ENCODE measurements around the gene TBATA.

The TBATA gene

DNA sequence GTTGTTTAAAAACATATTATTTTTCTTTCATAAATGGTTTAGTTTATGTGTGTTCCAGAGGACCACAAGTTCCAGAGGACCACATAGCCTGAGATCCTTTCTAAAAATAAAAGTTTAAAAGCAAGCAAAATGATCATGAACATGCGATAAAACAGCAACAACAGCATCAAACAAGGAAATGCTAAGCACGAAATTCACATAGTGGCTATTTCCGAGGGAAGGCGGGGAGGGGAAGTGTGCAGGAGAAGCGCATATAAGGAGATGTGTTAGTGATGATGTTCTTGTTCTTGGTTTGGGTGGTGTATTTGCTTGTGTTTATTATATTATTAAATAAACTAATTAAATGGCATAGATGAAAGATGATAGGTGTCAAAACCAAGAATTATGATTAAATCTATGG is 1.2 kb downstream of the TBATA start:
- DNase-seq = no peak
- 93% methylated on average over 4 of the region's 5 CpGs for WGBS
- Histone ChIP-seq H2BK15ac (ENCODE audit: low read depth, poor library complexity, severe bottlenecking) (no peak overlapping the region), H3K79me1 (replicated peaks; ENCODE audit: low read length, poor library complexity, severe bottlenecking) (no peaks in the 10 kb centered on the region), H3K36me3 (ENCODE audit: control insufficient read depth in 1 of 2, insufficient read depth in 2 of 2, low read depth in 1 of 2, low read length in 2 of 2) (no peaks in the 10 kb centered on the region), H2BK120ac (ENCODE audit: low read depth, low read length) (no peak overlapping the region), H3K18ac (ENCODE audit: low read depth in 1 of 2, low read length in 2 of 2) (no peak overlapping the region), H2AK5ac (ENCODE audit: low read length, severe bottlenecking) (no peak overlapping the region), H4K8ac (ENCODE audit: low read length) (no peak overlapping the region), H3K9ac (ENCODE audit: low read length) (no peak overlapping the region), H3K27me3 (ENCODE audit: control insufficient read depth in 1 of 2, insufficient read depth in 1 of 2, low read length in 2 of 2) (peaks cover 22 to 28% of the 10 kb centered on the region in 2 experiments), H3K4me2 (ENCODE audit: low read length, poor library complexity, severe bottlenecking) (no peak overlapping the region), H2BK5ac (ENCODE audit: low read depth, low read length, poor library complexity, severe bottlenecking) (no peak overlapping the region), H3K27ac (ENCODE audit: low read length, poor library complexity, severe bottlenecking) (no peak overlapping the region), H3K4me1 (ENCODE audit: control insufficient read depth, insufficient read depth, low read depth, low read length) (peaks cover 2% of the 10 kb centered on the region), H3K4ac (ENCODE audit: low read depth in 1 of 2, low read length in 2 of 2) (no peak overlapping the region), H4K91ac (ENCODE audit: low read length) (no peak overlapping the region), H3K9me3 (ENCODE audit: control insufficient read depth, low read length) (no peaks in the 10 kb centered on the region), H3K23ac (ENCODE audit: low read length in 2 of 2) (no peak overlapping the region), H2AFZ (ENCODE audit: low read depth, low read length) (no peak overlapping the region), H2BK12ac (ENCODE audit: low read length in 2 of 2) (no peak overlapping the region), H3K14ac (ENCODE audit: low read length in 2 of 2) (no peak overlapping the region), H3K4me3 (ENCODE audit: insufficient read depth in 1 of 2, low read depth in 1 of 2, low read length in 2 of 2) (no peak overlapping the region)

DNA sequence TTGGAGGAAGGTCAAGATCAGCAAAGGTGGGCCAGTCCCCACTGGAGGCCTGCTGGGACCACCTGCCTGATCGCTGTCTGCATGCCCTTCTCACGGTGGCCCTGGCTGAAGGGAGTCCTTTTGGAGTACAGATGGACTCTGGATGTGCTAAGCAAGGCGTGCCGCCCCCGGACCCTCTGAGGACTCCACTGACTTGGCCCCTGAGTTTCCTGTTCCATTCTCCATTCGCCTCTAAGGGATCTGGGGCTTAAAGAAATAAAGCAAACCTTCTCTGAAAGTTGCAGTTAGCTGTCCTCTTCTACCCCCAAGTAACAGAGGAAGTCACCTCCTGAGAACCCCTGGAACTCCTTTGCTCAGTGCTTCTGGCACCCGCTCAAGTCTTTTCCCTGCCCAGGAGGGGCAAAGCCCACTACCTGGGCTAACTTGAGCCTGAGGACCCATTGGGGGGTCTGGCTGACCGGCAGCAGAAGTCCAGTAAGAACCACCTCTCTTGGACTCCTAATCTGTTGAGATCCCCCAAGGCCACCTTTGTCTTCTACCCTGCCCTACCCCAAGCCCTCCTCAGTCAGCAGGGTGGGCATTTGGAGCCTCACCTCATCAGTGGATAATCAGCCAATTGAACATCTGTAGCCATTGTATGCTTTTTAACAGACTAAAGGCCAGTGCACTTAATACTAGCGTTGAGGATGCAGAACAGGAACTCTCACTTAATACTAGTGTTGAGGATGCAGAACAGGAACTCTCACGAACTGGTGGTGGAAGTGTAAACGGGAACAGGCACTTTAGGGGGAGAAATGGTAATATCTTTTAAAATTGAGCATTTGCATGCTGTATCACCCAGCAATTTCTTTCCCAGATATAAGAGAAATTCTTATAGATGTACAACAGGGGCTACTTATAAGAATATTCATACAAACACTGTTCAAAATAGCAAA is 2.2 kb downstream of the TBATA start:
- Histone ChIP-seq H2AFZ (ENCODE audit: low read depth, low read length) (no peak overlapping the region), H4K8ac (ENCODE audit: low read length) (no peak overlapping the region), H4K91ac (ENCODE audit: low read length) (peak overlapping the region; percentile 36), H3K4me2 (ENCODE audit: low read length, poor library complexity, severe bottlenecking) (no peak overlapping the region), H2AK5ac (ENCODE audit: low read length, severe bottlenecking) (no peak overlapping the region), H3K23ac (ENCODE audit: low read length in 2 of 2) (no peak overlapping the region), H3K9ac (ENCODE audit: low read length) (no peak overlapping the region), H3K36me3 (ENCODE audit: control insufficient read depth in 1 of 2, insufficient read depth in 2 of 2, low read depth in 1 of 2, low read length in 2 of 2) (no peaks in the 10 kb centered on the region), H3K9me3 (ENCODE audit: control insufficient read depth, low read length) (no peaks in the 10 kb centered on the region), H2BK5ac (ENCODE audit: low read depth, low read length, poor library complexity, severe bottlenecking) (no peak overlapping the region), H3K79me1 (replicated peaks; ENCODE audit: low read length, poor library complexity, severe bottlenecking) (no peaks in the 10 kb centered on the region), H2BK15ac (ENCODE audit: low read depth, poor library complexity, severe bottlenecking) (no peak overlapping the region), H3K4ac (ENCODE audit: low read depth in 1 of 2, low read length in 2 of 2) (no peak overlapping the region), H3K4me3 (ENCODE audit: insufficient read depth in 1 of 2, low read depth in 1 of 2, low read length in 2 of 2) (no peak overlapping the region), H3K14ac (ENCODE audit: low read length in 2 of 2) (no peak overlapping the region), H2BK12ac (ENCODE audit: low read length in 2 of 2) (no peak overlapping the region), H2BK120ac (ENCODE audit: low read depth, low read length) (no peak overlapping the region), H3K27me3 (ENCODE audit: control insufficient read depth in 1 of 2, insufficient read depth in 1 of 2, low read length in 2 of 2) (peaks cover 22 to 28% of the 10 kb centered on the region in 2 experiments), H3K4me1 (ENCODE audit: control insufficient read depth, insufficient read depth, low read depth, low read length) (peaks cover 2% of the 10 kb centered on the region), H3K27ac (ENCODE audit: low read length, poor library complexity, severe bottlenecking) (no peak overlapping the region), H3K18ac (ENCODE audit: low read depth in 1 of 2, low read length in 2 of 2) (no peak overlapping the region)
- DNase-seq = no peak
- 85% methylated on average over 10 of the region's 11 CpGs for WGBS

DNA sequence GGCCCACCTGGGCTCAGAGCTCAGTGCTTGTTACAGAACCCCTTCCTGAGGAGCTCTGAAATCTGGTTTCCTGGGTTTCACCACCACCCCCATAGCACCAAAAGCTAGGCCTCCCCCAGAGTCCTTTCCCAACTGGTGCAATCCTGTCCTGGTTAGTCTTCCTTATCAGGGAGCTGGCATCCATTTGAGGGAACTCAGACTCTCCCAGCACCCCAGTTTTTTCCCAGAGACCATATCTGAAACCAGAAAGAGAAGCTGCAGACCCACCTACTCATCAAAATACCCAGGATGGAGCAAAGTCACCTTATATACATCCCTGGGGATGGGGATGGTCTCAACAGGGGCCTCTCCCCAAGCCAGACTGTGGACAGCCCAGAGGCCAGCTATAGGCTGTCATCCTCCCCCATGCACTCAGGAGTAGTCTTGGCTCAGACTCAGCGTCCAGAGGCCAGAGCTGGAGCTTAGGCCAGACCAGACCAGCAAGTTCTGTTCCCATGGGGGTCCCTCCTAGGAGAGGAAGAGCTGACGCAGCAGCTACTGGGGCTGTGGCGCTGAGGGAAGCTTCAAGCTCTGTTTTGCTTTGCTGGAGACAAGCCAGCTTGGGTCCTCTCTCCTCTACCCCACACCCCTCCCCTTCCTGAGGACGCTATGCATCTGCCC is 3.0 kb downstream of the TBATA start:
- H3K27ac ChIP-seq (ENCODE audit: low read length, poor library complexity, severe bottlenecking) = no peak overlapping the region
- no peak overlapping the region for H3K4me3 ChIP-seq (ENCODE audit: insufficient read depth in 1 of 2, low read depth in 1 of 2, low read length in 2 of 2)
- H3K79me1 ChIP-seq (replicated peaks; ENCODE audit: low read length, poor library complexity, severe bottlenecking) = no peaks in the 10 kb centered on the region
- no peak overlapping the region for H2AFZ ChIP-seq (ENCODE audit: low read depth, low read length)
- peaks cover 22 to 28% of the 10 kb centered on the region in 2 experiments for H3K27me3 ChIP-seq (ENCODE audit: control insufficient read depth in 1 of 2, insufficient read depth in 1 of 2, low read length in 2 of 2)
- no peak overlapping the region for H2BK120ac ChIP-seq (ENCODE audit: low read depth, low read length)
- 62% methylated on average over 4 of the region's 4 CpGs for WGBS
- H3K9me3 ChIP-seq (ENCODE audit: control insufficient read depth, low read length) = no peaks in the 10 kb centered on the region
- no peak overlapping the region for H4K8ac ChIP-seq (ENCODE audit: low read length)
- no peaks in the 10 kb centered on the region for H3K36me3 ChIP-seq (ENCODE audit: control insufficient read depth in 1 of 2, insufficient read depth in 2 of 2, low read depth in 1 of 2, low read length in 2 of 2)
- H2BK12ac ChIP-seq (ENCODE audit: low read length in 2 of 2) = no peak overlapping the region
- H4K91ac ChIP-seq (ENCODE audit: low read length) = no peak overlapping the region
- DNase-seq = no peak
- no peak overlapping the region for H3K4ac ChIP-seq (ENCODE audit: low read depth in 1 of 2, low read length in 2 of 2)
- no peak overlapping the region for H2AK5ac ChIP-seq (ENCODE audit: low read length, severe bottlenecking)
- peaks cover 2% of the 10 kb centered on the region for H3K4me1 ChIP-seq (ENCODE audit: control insufficient read depth, insufficient read depth, low read depth, low read length)
- no peak overlapping the region for H3K23ac ChIP-seq (ENCODE audit: low read length in 2 of 2)
- H3K9ac ChIP-seq (ENCODE audit: low read length) = no peak overlapping the region
- H3K18ac ChIP-seq (ENCODE audit: low read depth in 1 of 2, low read length in 2 of 2) = no peak overlapping the region
- H2BK5ac ChIP-seq (ENCODE audit: low read depth, low read length, poor library complexity, severe bottlenecking) = no peak overlapping the region
- no peak overlapping the region for H2BK15ac ChIP-seq (ENCODE audit: low read depth, poor library complexity, severe bottlenecking)
- no peak overlapping the region for H3K4me2 ChIP-seq (ENCODE audit: low read length, poor library complexity, severe bottlenecking)
- no peak overlapping the region for H3K14ac ChIP-seq (ENCODE audit: low read length in 2 of 2)

DNA sequence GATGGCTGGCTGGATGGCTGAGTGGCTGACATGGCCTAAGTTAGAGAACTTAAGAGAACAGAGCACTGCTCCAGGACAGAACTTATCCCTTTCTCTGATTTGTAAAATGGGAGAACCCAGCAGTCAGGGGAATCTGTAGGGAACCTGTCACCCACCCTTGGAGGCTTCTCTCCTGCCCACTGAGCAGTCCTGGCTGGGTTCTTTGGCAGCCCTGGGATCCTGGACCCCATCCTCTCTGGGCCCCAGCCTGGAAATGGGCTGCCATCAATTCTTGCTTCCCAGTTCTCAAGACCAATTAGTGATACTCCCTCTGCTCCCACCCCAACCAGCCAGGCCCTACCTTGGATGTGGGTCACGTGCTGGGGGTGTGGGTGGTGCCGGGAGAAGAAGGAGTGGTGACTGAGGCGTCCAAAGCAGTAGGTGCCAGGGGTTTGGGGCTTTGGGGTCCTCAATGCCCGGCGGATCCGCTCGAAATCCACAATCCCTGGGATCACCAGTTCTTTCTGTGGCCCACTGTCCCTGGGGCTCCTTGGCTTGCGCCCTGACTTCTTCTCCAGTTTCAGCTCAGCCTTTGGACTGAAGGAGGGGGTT is 3.6 kb downstream of the TBATA start:
- no peaks in the 10 kb centered on the region for H3K79me1 ChIP-seq (replicated peaks; ENCODE audit: low read length, poor library complexity, severe bottlenecking)
- no peak overlapping the region for H3K18ac ChIP-seq (ENCODE audit: low read depth in 1 of 2, low read length in 2 of 2)
- H3K4ac ChIP-seq (ENCODE audit: low read depth in 1 of 2, low read length in 2 of 2) = no peak overlapping the region
- H3K14ac ChIP-seq (ENCODE audit: low read length in 2 of 2) = no peak overlapping the region
- no peak overlapping the region for H2BK120ac ChIP-seq (ENCODE audit: low read depth, low read length)
- no peak overlapping the region for H2BK5ac ChIP-seq (ENCODE audit: low read depth, low read length, poor library complexity, severe bottlenecking)
- H3K23ac ChIP-seq (ENCODE audit: low read length in 2 of 2) = no peak overlapping the region
- H3K27me3 ChIP-seq (ENCODE audit: control insufficient read depth in 1 of 2, insufficient read depth in 1 of 2, low read length in 2 of 2) = peaks cover 22 to 28% of the 10 kb centered on the region in 2 experiments
- no peak overlapping the region for H2AK5ac ChIP-seq (ENCODE audit: low read length, severe bottlenecking)
- no peak overlapping the region for H3K4me3 ChIP-seq (ENCODE audit: insufficient read depth in 1 of 2, low read depth in 1 of 2, low read length in 2 of 2)
- no peak for DNase-seq
- H3K4me2 ChIP-seq (ENCODE audit: low read length, poor library complexity, severe bottlenecking) = no peak overlapping the region
- no peaks in the 10 kb centered on the region for H3K4me1 ChIP-seq (ENCODE audit: control insufficient read depth, insufficient read depth, low read depth, low read length)
- H3K27ac ChIP-seq (ENCODE audit: low read length, poor library complexity, severe bottlenecking) = no peak overlapping the region
- no peak overlapping the region for H2BK12ac ChIP-seq (ENCODE audit: low read length in 2 of 2)
- H2BK15ac ChIP-seq (ENCODE audit: low read depth, poor library complexity, severe bottlenecking) = no peak overlapping the region
- H2AFZ ChIP-seq (ENCODE audit: low read depth, low read length) = no peak overlapping the region
- no peaks in the 10 kb centered on the region for H3K36me3 ChIP-seq (ENCODE audit: control insufficient read depth in 1 of 2, insufficient read depth in 2 of 2, low read depth in 1 of 2, low read length in 2 of 2)
- 83% methylated on average over 8 of the region's 8 CpGs for WGBS
- no peak overlapping the region for H4K8ac ChIP-seq (ENCODE audit: low read length)
- H3K9me3 ChIP-seq (ENCODE audit: control insufficient read depth, low read length) = no peaks in the 10 kb centered on the region
- H4K91ac ChIP-seq (ENCODE audit: low read length) = no peak overlapping the region
- H3K9ac ChIP-seq (ENCODE audit: low read length) = no peak overlapping the region

Measured in mesenchymal stem cell (in vitro differentiated cells and primary cell).